ENCODE results near the gene PLCB4.

The PLCB4 gene

GRCh38 chr20:9112541-9113515 is 43.9 kb downstream of the PLCB4 start:
- Histone ChIP-seq H3K9me3 (ENCODE audit: control insufficient read depth, insufficient read depth, low read depth, low read length) (no peaks in the 10 kb centered on the region), H3K36me3 (ENCODE audit: control insufficient read depth in 2 of 2, insufficient read depth in 1 of 2, low read length in 2 of 2) (no peaks in the 10 kb centered on the region), H3K27ac (ENCODE audit: extremely low read depth, low read depth, low read length) (no peak overlapping the region), H3K4me1 (ENCODE audit: control insufficient read depth, insufficient read depth, low read length) (no peaks in the 10 kb centered on the region), H3K4me3 (ENCODE audit: low read depth, low read length) (no peak overlapping the region)
- POLR2A ChIA-PET = interaction anchor here (0.6 kb wide), 1 partner anchor 13 kb away, joined by 6 read pairs; no protein-coding TSS in a partner anchor
- CTCF ChIA-PET = no interaction called here
- TF ChIP-seq ZNF16 (tag by site-specific recombination; IDR thresholded peaks at IDR 0.05; ENCODE audit: low read depth) (no peak), ZNF292 (tag by site-specific recombination; IDR thresholded peaks at IDR 0.05; ENCODE audit: borderline replicate concordance, low read depth) (no peak), ZBTB11 (tag by site-specific recombination; conservative IDR thresholded peaks at IDR 0.05; ENCODE audit: low read depth) (no peak), ZNF677 (tag by site-specific recombination; IDR thresholded peaks at IDR 0.05) (no peak), MZF1 (tag by site-specific recombination; IDR thresholded peaks at IDR 0.05; ENCODE audit: borderline replicate concordance) (no peak), KLF7 (tag by site-specific recombination; IDR thresholded peaks at IDR 0.05; ENCODE audit: borderline replicate concordance) (no peak), ZSCAN16 (tag by site-specific recombination; IDR thresholded peaks at IDR 0.05) (no peak), GLIS1 (tag by site-specific recombination; IDR thresholded peaks at IDR 0.05) (no peak), ZNF416 (tag by site-specific recombination; IDR thresholded peaks at IDR 0.05) (no peak), ZNF585B (tag by site-specific recombination; IDR thresholded peaks at IDR 0.05) (no peak)
- TF ChIP-seq, protein P1, sequence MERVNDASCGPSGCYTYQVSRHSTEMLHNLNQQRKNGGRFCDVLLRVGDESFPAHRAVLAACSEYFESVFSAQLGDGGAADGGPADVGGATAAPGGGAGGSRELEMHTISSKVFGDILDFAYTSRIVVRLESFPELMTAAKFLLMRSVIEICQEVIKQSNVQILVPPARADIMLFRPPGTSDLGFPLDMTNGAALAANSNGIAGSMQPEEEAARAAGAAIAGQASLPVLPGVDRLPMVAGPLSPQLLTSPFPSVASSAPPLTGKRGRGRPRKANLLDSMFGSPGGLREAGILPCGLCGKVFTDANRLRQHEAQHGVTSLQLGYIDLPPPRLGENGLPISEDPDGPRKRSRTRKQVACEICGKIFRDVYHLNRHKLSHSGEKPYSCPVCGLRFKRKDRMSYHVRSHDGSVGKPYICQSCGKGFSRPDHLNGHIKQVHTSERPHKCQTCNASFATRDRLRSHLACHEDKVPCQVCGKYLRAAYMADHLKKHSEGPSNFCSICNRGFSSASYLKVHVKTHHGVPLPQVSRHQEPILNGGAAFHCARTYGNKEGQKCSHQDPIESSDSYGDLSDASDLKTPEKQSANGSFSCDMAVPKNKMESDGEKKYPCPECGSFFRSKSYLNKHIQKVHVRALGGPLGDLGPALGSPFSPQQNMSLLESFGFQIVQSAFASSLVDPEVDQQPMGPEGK (tag by site-specific recombination; IDR thresholded peaks at IDR 0.05) = no peak

DNA sequence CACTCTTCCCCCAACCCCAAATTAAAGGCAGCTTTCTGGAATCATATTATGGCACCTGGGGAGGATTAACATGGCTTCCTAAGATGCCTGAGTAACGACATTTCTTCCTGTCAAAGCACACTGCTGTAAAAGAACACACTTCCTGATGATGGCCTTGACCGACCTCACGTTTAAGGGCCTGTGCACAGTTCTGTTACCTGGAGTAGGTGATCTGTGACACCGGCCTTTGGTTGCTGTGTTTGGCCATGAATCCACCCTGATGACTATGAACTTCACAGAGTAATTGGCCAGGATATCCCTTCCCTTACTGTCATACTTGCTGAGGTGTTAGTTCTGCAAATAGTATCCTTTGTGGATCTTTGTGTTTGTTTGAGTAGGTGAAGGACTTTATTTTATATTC is 45.8 kb downstream of the PLCB4 start:
- H3K4me1 ChIP-seq (ENCODE audit: control insufficient read depth, insufficient read depth, low read length) = peaks cover 5% of the 10 kb centered on the region; the same call in 1 of the 2 replicates
- no peaks in the 10 kb centered on the region for H3K9me3 ChIP-seq (ENCODE audit: control insufficient read depth, insufficient read depth, low read depth, low read length)
- TF ChIP-seq, protein P2, sequence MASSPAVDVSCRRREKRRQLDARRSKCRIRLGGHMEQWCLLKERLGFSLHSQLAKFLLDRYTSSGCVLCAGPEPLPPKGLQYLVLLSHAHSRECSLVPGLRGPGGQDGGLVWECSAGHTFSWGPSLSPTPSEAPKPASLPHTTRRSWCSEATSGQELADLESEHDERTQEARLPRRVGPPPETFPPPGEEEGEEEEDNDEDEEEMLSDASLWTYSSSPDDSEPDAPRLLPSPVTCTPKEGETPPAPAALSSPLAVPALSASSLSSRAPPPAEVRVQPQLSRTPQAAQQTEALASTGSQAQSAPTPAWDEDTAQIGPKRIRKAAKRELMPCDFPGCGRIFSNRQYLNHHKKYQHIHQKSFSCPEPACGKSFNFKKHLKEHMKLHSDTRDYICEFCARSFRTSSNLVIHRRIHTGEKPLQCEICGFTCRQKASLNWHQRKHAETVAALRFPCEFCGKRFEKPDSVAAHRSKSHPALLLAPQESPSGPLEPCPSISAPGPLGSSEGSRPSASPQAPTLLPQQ (tag by site-specific recombination; IDR thresholded peaks at IDR 0.05) = no peak
- TF ChIP-seq ZNF157 (tag by site-specific recombination; IDR thresholded peaks at IDR 0.05) = no peak
- no peak for TF ChIP-seq ZNF404 (tag by site-specific recombination; IDR thresholded peaks at IDR 0.05)
- TF ChIP-seq ZNF274 (IDR thresholded peaks at IDR 0.05; ENCODE audit: low read length) = no peak
- TF ChIP-seq ZNF274 (tag by site-specific recombination; IDR thresholded peaks at IDR 0.05; ENCODE audit: borderline replicate concordance) = no peak
- TF ChIP-seq ZNF530 (tag by site-specific recombination; IDR thresholded peaks at IDR 0.05; ENCODE audit: low read depth) = no peak
- TF ChIP-seq KLF9 (tag by site-specific recombination; IDR thresholded peaks at IDR 0.05; ENCODE audit: low read depth) = no peak
- TF ChIP-seq, protein P3, sequence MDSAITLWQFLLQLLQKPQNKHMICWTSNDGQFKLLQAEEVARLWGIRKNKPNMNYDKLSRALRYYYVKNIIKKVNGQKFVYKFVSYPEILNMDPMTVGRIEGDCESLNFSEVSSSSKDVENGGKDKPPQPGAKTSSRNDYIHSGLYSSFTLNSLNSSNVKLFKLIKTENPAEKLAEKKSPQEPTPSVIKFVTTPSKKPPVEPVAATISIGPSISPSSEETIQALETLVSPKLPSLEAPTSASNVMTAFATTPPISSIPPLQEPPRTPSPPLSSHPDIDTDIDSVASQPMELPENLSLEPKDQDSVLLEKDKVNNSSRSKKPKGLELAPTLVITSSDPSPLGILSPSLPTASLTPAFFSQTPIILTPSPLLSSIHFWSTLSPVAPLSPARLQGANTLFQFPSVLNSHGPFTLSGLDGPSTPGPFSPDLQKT (IDR thresholded peaks at IDR 0.05; ENCODE audit: borderline replicate concordance, low read depth, low read length) = no peak
- no peak for TF ChIP-seq PRDM6 (tag by site-specific recombination; IDR thresholded peaks at IDR 0.05)
- no peak for TF ChIP-seq GLI2 (tag by site-specific recombination; IDR thresholded peaks at IDR 0.05; ENCODE audit: borderline replicate concordance, low read depth)
- TF ChIP-seq, protein P4, sequence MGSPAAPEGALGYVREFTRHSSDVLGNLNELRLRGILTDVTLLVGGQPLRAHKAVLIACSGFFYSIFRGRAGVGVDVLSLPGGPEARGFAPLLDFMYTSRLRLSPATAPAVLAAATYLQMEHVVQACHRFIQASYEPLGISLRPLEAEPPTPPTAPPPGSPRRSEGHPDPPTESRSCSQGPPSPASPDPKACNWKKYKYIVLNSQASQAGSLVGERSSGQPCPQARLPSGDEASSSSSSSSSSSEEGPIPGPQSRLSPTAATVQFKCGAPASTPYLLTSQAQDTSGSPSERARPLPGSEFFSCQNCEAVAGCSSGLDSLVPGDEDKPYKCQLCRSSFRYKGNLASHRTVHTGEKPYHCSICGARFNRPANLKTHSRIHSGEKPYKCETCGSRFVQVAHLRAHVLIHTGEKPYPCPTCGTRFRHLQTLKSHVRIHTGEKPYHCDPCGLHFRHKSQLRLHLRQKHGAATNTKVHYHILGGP (tag by site-specific recombination; IDR thresholded peaks at IDR 0.05) = no peak
- POLR2A ChIA-PET = no interaction called here
- no peak overlapping the region for H3K27ac ChIP-seq (ENCODE audit: extremely low read depth, low read depth, low read length)
- H3K4me3 ChIP-seq (ENCODE audit: low read depth, low read length) = no peak overlapping the region
- CTCF ChIA-PET = no interaction called here
- no peaks in the 10 kb centered on the region for H3K36me3 ChIP-seq (ENCODE audit: control insufficient read depth in 2 of 2, insufficient read depth in 1 of 2, low read length in 2 of 2)

Measured in HEK293 (cell line).